ENCODE data around the gene ACAD8. TPM values are rescaled to one million over a fixed set of nuclear protein-coding genes. Genes with fewer than 3 reads are reported as not detected.

ACAD8 gene
- total and polyA plus RNA-seq, 2 of the 8 experiments (the other 6 are each of a cell fraction or from before 2014, with no cell fraction given), result 45.8 to 52.7 TPM

DNA sequence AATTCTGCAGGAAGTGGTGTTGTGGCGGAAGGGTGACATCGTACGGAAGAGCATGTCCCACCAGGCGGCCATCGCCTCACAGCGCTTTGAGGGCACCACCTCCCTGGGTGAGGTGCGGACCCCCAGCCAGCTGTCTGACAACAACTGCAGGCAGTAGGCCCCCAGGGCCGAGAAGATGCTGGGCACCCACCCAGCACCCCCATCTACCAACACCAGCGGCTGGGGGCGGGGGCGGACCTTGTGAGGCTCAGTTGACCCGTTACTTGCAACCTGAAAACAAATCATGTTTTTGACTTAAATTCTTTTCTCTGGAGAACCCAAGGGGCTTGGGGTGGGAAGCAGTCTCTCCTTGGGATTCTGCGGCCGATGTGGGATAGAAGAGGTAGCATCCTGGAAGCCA, 7.9 kb upstream of the ACAD8 start:
- no peaks in the 10 kb centered on the region for H3K4me1 ChIP-seq (replicated peaks in 1 of 4; ENCODE audit: control insufficient read depth in 3 of 4, insufficient read depth in 4 of 4, low read length in 3 of 4)
- H4K91ac ChIP-seq (replicated peaks; ENCODE audit: insufficient read length, low read length), result no peak overlapping the region
- no peaks in the 10 kb centered on the region for H3K79me2 ChIP-seq (ENCODE audit: control insufficient read depth in 1 of 2, insufficient read depth in 2 of 2, low read length in 2 of 2)
- WGBS, 2 experiments (ENCODE audit: extremely low coverage in 1 of 2, insufficient coverage in 1 of 2, insufficient read length in 1 of 2, insufficient replicate concordance in 2 of 2, low coverage in 1 of 2, low lambda C conversion rate in 2 of 2, missing lambda C conversion rate in 1 of 2), result 93% methylated on average over 14 of the region's 14 CpGs; no CpG with 5 or more reads in 1 of the 2 experiments
- no peak overlapping the region for H2BK12ac ChIP-seq (ENCODE audit: low read depth, low read length)
- H4K8ac ChIP-seq (ENCODE audit: extremely low read depth, insufficient read depth, low read length), result no peak overlapping the region
- CTCF ChIA-PET (ENCODE audit: partially characterized antibody), result interaction anchor here (0.8 to 3.7 kb wide), 9 partner anchors 7 to 42 kb away, joined by 3 to 23 read pairs (median 6); partner anchors contain the start of genes ACAD8, NCAPD3, THYN1 and VPS26B
- no peak overlapping the region for H2BK120ac ChIP-seq (replicated peaks; ENCODE audit: low read depth, low read length)
- H2AFZ ChIP-seq (ENCODE audit: low read length), result no peak overlapping the region
- H4K5ac ChIP-seq (ENCODE audit: insufficient read length, low read depth, low read length), result no peak overlapping the region
- H3K4me2 ChIP-seq (ENCODE audit: insufficient read depth in 1 of 2, low read depth in 2 of 2, low read length in 2 of 2), result no peak overlapping the region
- H3K9me3 ChIP-seq (ENCODE audit: insufficient read depth in 2 of 2, low read depth in 1 of 2, low read length in 1 of 2), result no peaks in the 10 kb centered on the region
- no peak overlapping the region for H3K27ac ChIP-seq (ENCODE audit: low read depth, low read length)
- FAIRE-seq, result no peak
- no peak overlapping the region for H3K4me3 ChIP-seq (ENCODE audit: extremely low read depth in 1 of 4, insufficient read depth in 2 of 4, low read depth in 3 of 4, low read length in 4 of 4)
- peaks cover 12 to 35% (median 30%) of the 10 kb centered on the region in 4 experiments for H3K36me3 ChIP-seq (ENCODE audit: control insufficient read depth in 2 of 4, insufficient read depth in 4 of 4, low read length in 3 of 4)
- H3K18ac ChIP-seq (ENCODE audit: extremely low read depth, low read length), result no peak overlapping the region
- no peaks in the 10 kb centered on the region for H4K20me1 ChIP-seq (replicated peaks in 1 of 2; ENCODE audit: control insufficient read depth in 1 of 2, insufficient read depth in 2 of 2, low read length in 2 of 2)
- no peak overlapping the region for H3K56ac ChIP-seq (replicated peaks; ENCODE audit: insufficient read length, low read depth, low read length)
- H3K4ac ChIP-seq (replicated peaks; ENCODE audit: insufficient read length, low read depth, low read length), result no peak overlapping the region
- H2AK5ac ChIP-seq (ENCODE audit: low read depth, low read length), result no peak overlapping the region
- H3K27me3 ChIP-seq (replicated peaks in 1 of 4; ENCODE audit: control insufficient read depth in 3 of 4, extremely low read depth in 1 of 4, insufficient read depth in 3 of 4, low read length in 3 of 4), result no peaks in the 10 kb centered on the region
- no peak overlapping the region for H3K23ac ChIP-seq (ENCODE audit: insufficient read length)
- H3K79me1 ChIP-seq (ENCODE audit: low read depth, low read length), result no peaks in the 10 kb centered on the region
- no peaks in the 10 kb centered on the region for H3K23me2 ChIP-seq (ENCODE audit: low read depth, low read length)
- DNase-seq (ENCODE audit: low read depth in 1 of 2, low spot score in 2 of 2), result no peak
- H3K9ac ChIP-seq (replicated peaks in 1 of 4; ENCODE audit: extremely low read depth in 1 of 4, low read depth in 3 of 4, low read length in 3 of 4), result no peak overlapping the region
- H2BK15ac ChIP-seq (ENCODE audit: low read length), result no peak overlapping the region
- H2BK20ac ChIP-seq (ENCODE audit: low read length), result no peak overlapping the region
- no peak overlapping the region for H2BK5ac ChIP-seq (ENCODE audit: low read depth, low read length)
- POLR2A ChIA-PET (ENCODE audit: partially characterized antibody), result interaction anchor here (1.0 to 2.1 kb wide), 2 partner anchors 8 to 21 kb away, joined by 4 to 8 read pairs; partner anchors contain the start of genes ACAD8, NCAPD3, THYN1 and VPS26B
- H3K14ac ChIP-seq (ENCODE audit: insufficient read length), result no peak overlapping the region
- TF ChIP-seq SP4 (IDR thresholded peaks at IDR 0.05; ENCODE audit: low read length), result no peak
- TF ChIP-seq CTBP2 (IDR thresholded peaks at IDR 0.05; ENCODE audit: borderline replicate concordance, insufficient read depth, insufficient read length, low read length), result no peak
- no peak for TF ChIP-seq SUZ12 (IDR thresholded peaks at IDR 0.05; ENCODE audit: low read length)
- TF ChIP-seq RAD21 (IDR thresholded peaks at IDR 0.05 in 1 of 2, conservative IDR thresholded peaks at IDR 0.05 in 1 of 2; ENCODE audit: low read depth in 2 of 2, low read length in 2 of 2), result no peak
- TF ChIP-seq KDM5A (IDR thresholded peaks at IDR 0.05; ENCODE audit: low read length), result no peak
- TF ChIP-seq CHD2 (IDR thresholded peaks at IDR 0.05; ENCODE audit: low read length), result no peak
- TF ChIP-seq TAF7 (optimal IDR thresholded peaks at IDR 0.05; ENCODE audit: borderline replicate concordance, low read depth, low read length), result no peak
- no peak for TF ChIP-seq CREB1 (IDR thresholded peaks at IDR 0.05)
- no peak for TF ChIP-seq TEAD4 (IDR thresholded peaks at IDR 0.05; ENCODE audit: low read depth, low read length)
- TF ChIP-seq CBX5 (IDR thresholded peaks at IDR 0.05; ENCODE audit: low read depth, low read length), result no peak

Data from H1 (cell line).